Parathyroid adenoma (tissue), 2 donors: ENCODE measurements around the gene TEKTIP1.
A peak's percentile ranks its signal among the peaks of the same experiment; 100 is the strongest.

Source experiments
- H2AFZ ChIP-seq: fragments of 300-600 bp; sonication (generic); one replicate; pipeline ENCODE4 v1.7.0; 2017; ENCODE audit warnings: antibody characterized with exemption, mild to moderate bottlenecking
- H3K27ac ChIP-seq: fragments of 300-600 bp; sonication (generic); one replicate; pipeline ENCODE4 v1.7.0; 2017
- H3K27me3 ChIP-seq: fragments of 300-600 bp; sonication (generic); one replicate; pipeline ENCODE4 v1.7.0; 2017; ENCODE audit warnings: low read length; ENCODE audit not compliant: control insufficient read depth, insufficient read depth
- H3K36me3 ChIP-seq: fragments of 300-600 bp; sonication (generic); one replicate; pipeline ENCODE4 v1.7.0; 2017; ENCODE audit warnings: low read length; ENCODE audit not compliant: control insufficient read depth, insufficient read depth
- H3K4me1 ChIP-seq: fragments of 300-600 bp; sonication (generic); one replicate; pipeline ENCODE4 v1.7.0; 2017; ENCODE audit warnings: control low read depth
- H3K4me2 ChIP-seq: fragments of 300-600 bp; sonication (generic); one replicate; pipeline ENCODE4 v1.7.0; 2017; ENCODE audit warnings: low read length
- H3K4me3 ChIP-seq: fragments of 300-600 bp; sonication (generic); one replicate; pipeline ENCODE4 v1.7.0; 2017; ENCODE audit warnings: low read depth, low read length
- H3K79me2 ChIP-seq: fragments of 300-600 bp; sonication (generic); one replicate; pipeline ENCODE4 v1.7.0; 2017; ENCODE audit warnings: control low read depth
- H3K9ac ChIP-seq: fragments of 300-600 bp; sonication (generic); one replicate; pipeline ENCODE4 v1.7.0; 2017; ENCODE audit warnings: mild to moderate bottlenecking
- H3K9me3 ChIP-seq: fragments of 300-600 bp; sonication (generic); one replicate; pipeline ENCODE4 v1.7.0; 2017; ENCODE audit warnings: low read length; ENCODE audit not compliant: control insufficient read depth
- TF ChIP-seq, protein P1 (sequence below): fragments of 300-600 bp; sonication (generic); IDR thresholded peaks from one replicate; pipeline ENCODE4 v1.7.0; 2017; ENCODE audit warnings: antibody characterized with exemption, mild to moderate bottlenecking
- donor health status: primary hyperparathyroidism.

TEKTIP1 gene

DNA sequence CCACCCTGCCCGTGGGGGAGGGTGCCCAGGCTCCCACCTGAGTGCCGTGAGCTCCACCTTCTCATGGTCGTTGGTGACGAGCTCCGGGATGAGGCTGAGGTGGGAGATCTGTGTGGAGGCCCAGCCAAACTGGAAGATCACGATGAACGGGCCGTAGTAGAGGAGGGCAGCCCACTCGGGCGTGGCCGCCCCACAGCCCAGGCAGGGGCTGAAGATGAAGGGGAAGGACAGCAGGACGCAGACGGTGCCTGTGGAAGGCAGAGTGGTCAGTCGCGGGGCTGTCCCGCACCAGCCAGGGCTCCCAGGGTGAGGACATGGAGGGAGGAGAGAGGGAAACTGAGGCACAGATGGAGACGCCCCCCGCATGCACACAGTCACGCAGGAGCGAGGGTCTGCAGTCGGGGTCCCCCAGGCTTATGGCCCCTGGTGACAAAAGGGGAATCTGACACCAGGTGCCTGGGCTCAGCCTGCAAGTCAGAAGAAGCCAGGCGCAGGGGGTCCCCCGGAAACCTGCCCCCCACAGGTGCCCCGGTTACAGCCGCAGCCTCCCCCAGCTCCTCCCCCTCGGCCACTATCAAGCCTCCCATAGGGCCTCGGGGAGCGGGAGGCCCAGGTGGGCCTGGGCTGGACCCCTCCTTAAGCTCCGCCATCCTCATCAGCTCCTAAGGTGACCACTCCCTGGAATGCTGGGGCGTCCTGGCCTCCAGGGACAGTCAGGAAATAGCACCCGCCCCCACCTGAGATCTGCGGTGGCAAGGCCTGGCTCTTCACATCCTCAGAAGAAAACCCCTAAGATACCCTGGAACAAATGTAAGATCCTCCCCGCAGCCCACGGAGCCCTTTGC is 12.2 kb downstream of the TEKTIP1 start:
- H2AFZ ChIP-seq = no peak overlapping the region
- H3K27ac ChIP-seq = no peak overlapping the region
- TF ChIP-seq, protein P1, sequence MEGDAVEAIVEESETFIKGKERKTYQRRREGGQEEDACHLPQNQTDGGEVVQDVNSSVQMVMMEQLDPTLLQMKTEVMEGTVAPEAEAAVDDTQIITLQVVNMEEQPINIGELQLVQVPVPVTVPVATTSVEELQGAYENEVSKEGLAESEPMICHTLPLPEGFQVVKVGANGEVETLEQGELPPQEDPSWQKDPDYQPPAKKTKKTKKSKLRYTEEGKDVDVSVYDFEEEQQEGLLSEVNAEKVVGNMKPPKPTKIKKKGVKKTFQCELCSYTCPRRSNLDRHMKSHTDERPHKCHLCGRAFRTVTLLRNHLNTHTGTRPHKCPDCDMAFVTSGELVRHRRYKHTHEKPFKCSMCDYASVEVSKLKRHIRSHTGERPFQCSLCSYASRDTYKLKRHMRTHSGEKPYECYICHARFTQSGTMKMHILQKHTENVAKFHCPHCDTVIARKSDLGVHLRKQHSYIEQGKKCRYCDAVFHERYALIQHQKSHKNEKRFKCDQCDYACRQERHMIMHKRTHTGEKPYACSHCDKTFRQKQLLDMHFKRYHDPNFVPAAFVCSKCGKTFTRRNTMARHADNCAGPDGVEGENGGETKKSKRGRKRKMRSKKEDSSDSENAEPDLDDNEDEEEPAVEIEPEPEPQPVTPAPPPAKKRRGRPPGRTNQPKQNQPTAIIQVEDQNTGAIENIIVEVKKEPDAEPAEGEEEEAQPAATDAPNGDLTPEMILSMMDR = no peak
- H3K9ac ChIP-seq = no peak overlapping the region
- peaks cover 3% of the 10 kb centered on the region for H3K4me1 ChIP-seq
- H3K36me3 ChIP-seq = no peaks in the 10 kb centered on the region
- no peaks in the 10 kb centered on the region for H3K27me3 ChIP-seq
- peaks cover 2% of the 10 kb centered on the region for H3K79me2 ChIP-seq
- H3K4me3 ChIP-seq = no peak overlapping the region
- H3K9me3 ChIP-seq = no peaks in the 10 kb centered on the region
- H3K4me2 ChIP-seq = no peak overlapping the region

DNA sequence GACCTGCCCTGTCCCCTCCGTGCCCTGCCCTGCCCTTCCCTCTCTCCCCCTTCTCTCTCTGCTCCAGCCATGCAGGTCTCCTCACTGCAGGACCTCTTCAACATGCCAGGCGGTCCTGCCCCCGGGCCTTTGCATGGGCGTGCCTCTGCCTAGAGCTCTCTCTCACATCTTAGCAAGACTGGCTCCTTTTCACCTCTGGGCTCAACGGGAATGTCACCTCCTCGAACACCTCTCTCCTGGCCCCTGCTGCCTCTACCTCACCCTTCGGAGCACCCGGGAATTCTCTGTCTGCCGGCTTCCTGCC is 12.8 kb downstream of the TEKTIP1 start:
- no peak overlapping the region for H3K4me3 ChIP-seq
- peaks cover 6% of the 10 kb centered on the region for H3K4me1 ChIP-seq
- peaks cover 4% of the 10 kb centered on the region for H3K79me2 ChIP-seq
- no peak overlapping the region for H2AFZ ChIP-seq
- H3K4me2 ChIP-seq = no peak overlapping the region
- H3K9ac ChIP-seq = no peak overlapping the region
- H3K9me3 ChIP-seq = no peaks in the 10 kb centered on the region
- H3K36me3 ChIP-seq = no peaks in the 10 kb centered on the region
- no peaks in the 10 kb centered on the region for H3K27me3 ChIP-seq
- TF ChIP-seq, protein P1 = no peak
- no peak overlapping the region for H3K27ac ChIP-seq

DNA sequence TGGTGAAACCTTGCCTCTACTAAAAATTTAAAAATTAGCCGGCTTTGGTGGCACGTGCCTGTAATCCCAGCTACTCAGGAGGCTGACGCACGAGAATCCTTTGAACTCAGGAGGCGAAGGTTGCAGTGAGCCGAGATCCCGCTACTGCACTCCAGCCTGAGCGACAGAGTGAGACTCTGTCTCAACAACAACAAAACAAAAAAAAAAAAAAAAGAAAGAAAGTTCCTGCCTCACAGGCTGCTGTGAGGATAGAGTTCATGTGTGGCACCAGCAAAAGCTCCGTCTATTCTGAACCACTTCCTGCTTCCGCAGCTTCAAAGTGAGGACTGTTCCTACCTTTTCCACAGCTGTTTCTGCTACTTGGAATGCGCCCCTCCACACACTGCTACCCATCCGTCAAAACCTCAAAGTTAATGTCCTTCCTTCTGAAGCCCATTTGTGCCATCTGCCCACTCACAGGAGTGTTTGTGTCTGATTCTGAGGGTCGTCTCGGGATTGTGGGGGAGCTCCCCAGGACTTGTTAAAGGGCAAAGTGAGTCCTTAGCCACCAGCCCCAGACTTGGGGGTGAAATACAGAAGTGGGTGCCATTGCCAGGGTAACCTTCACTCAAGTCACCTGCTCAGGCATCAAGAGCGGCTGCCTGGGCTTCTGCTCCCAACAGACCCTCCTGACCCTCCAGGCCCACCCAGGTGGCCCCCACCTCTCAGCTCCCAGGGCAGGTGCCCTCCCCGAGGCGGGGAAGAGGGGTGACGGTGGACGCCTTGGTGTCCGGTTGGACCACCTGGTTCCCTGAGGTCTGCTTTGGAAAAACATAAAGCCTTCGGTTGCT is 15.5 kb downstream of the TEKTIP1 start:
- TF ChIP-seq, protein P1 = no peak
- Histone ChIP-seq H3K79me2 (peaks cover 7% of the 10 kb centered on the region), H3K9ac (no peak overlapping the region)

DNA sequence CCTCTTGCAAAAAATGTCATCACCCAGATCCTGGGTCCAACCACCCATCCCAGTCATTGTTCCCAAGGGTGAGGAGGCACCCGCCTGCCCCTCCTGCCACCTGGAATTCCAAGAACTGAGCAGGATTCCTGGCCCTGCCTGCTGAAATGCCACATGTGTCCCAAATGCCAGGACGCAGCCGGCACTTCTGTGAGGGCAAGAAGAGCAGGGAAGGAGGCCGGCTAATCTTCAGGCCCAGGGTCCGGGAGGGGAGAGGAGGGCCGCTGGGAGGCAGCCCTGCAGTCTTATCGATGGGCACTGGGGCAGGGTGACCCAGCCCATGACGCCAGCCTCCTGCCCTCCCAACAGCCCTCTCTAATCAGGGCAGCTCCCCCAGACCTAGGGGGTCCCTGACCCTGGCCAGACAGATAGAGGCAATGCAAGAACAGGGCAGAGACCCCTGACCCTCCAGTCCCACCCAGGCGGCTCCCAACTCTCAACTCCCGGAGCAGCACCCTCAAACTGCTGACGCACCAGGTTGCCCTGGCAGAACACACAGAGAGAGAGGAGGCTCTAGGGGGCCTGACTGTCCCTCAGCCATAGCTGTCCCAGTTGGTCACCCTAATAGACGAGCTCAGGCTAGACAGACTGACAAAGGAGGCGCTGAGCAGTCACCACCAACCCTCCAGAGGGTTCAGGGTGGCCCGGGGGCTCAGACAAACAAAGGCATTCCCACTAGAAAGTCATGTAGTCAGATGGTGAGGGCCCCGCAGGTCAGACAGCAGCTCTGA is 16.9 kb downstream of the TEKTIP1 start:
- Histone ChIP-seq H3K4me1 (peaks cover 6% of the 10 kb centered on the region), H3K27me3 (no peaks in the 10 kb centered on the region), H3K4me2 (peak overlapping the region; percentile 71), H3K9ac (no peak overlapping the region), H3K4me3 (peak overlapping the region; percentile 87), H3K27ac (no peak overlapping the region), H2AFZ (no peak overlapping the region), H3K79me2 (peaks cover 7% of the 10 kb centered on the region), H3K9me3 (no peaks in the 10 kb centered on the region), H3K36me3 (no peaks in the 10 kb centered on the region)
- TF ChIP-seq, protein P1 = no peak

More for the DNA sequence above, 15.5 kb downstream of the TEKTIP1 start:
- Histone ChIP-seq H3K27ac (no peak overlapping the region), H3K4me1 (peaks cover 6% of the 10 kb centered on the region), H3K27me3 (no peaks in the 10 kb centered on the region), H3K4me2 (no peak overlapping the region), H2AFZ (no peak overlapping the region), H3K36me3 (no peaks in the 10 kb centered on the region), H3K9me3 (no peaks in the 10 kb centered on the region), H3K4me3 (no peak overlapping the region)
